SK-N-SH (cell line): ENCODE results near the gene NLGN1. TPM values are rescaled to one million over a fixed set of nuclear protein-coding genes. Genes with fewer than 3 reads are reported as not detected.

Experiments
- CTCF ChIA-PET: fragments of 300-600, 350-600 bp; formaldehyde crosslinking; extraction: SDS; loops from one replicate; lab custom pipeline; 2021; lab: Yijun Ruan, JAX
- POLR2A ChIA-PET: fragments of 350-600 bp; sonication (Branson Sonifier 250); formaldehyde crosslinking; extraction: SDS; loops from one replicate; lab custom pipeline; 2020; ENCODE audit warnings: antibody characterized with exemption, inconsistent platforms; lab: Yijun Ruan, JAX
- DNase-seq: peaks from one replicate; pipeline ENCODE4 v3.0.0; 2012
- H2AFZ ChIP-seq: fragments of 200-600 bp; sonication (generic); 2 replicates; pipeline ENCODE4 v1.8.1; 2016; ENCODE audit warnings: antibody characterized with exemption, mild to moderate bottlenecking, low read depth
- H3F3A ChIP-seq: fragments of 200-600 bp; sonication (generic); replicated peaks from 2 replicates; pipeline ENCODE3; 2016; ENCODE audit warnings: antibody characterized with exemption, mild to moderate bottlenecking; ENCODE audit not compliant: insufficient read depth
- H3K27ac ChIP-seq, 2 experiments: fragments of 200-500 bp in 1 of 2; fragments of 200-600 bp in 1 of 2; sonication (Bioruptor generic) in 1 of 2; sonication (generic), shearing (Covaris generic) in 1 of 2; 2 replicates each; pipeline versions ENCODE4 v1.5.1 to v1.6.1; 2014 to 2016; ENCODE audit warnings: low read depth in 2 of 2, inconsistent platforms in 1 of 2, low read length in 1 of 2, mild to moderate bottlenecking in 1 of 2, mixed read lengths in 1 of 2
- H3K27me3 ChIP-seq: fragments of 200-600 bp; sonication (generic), shearing (Covaris generic); 2 replicates; pipeline ENCODE4 v1.6.1; 2016; ENCODE audit warnings: mixed run types; ENCODE audit not compliant: insufficient read depth
- H3K36me3 ChIP-seq, 2 experiments: fragments of 200-500 bp in 1 of 2; fragments of 200-600 bp in 1 of 2; sonication (Bioruptor generic) in 1 of 2; sonication (generic) in 1 of 2; replicated peaks in 1 of 2; 2 replicates each; pipeline versions ENCODE3 to v1.5.1; 2014 to 2016; ENCODE audit warnings: low read length in 1 of 2, mild to moderate bottlenecking in 1 of 2; ENCODE audit not compliant: insufficient read depth in 2 of 2, control insufficient read depth in 1 of 2
- H3K4me1 ChIP-seq, 2 experiments: fragments of 200-500 bp in 1 of 2; fragments of 200-600 bp in 1 of 2; sonication (Bioruptor generic) in 1 of 2; sonication (generic), shearing (Covaris generic) in 1 of 2; 2 replicates each; pipeline versions ENCODE4 v1.5.1 to v1.6.1; 2014 to 2016; ENCODE audit warnings: low read depth in 1 of 2, low read length in 1 of 2, mixed run types in 1 of 2; ENCODE audit not compliant: insufficient read depth in 2 of 2, control insufficient read depth in 1 of 2
- H3K4me2 ChIP-seq: fragments of 200-600 bp; sonication (generic), shearing (Covaris generic); 2 replicates; pipeline ENCODE4 v1.6.1; 2017; ENCODE audit warnings: mixed run types
- H3K4me3 ChIP-seq, 2 experiments: fragments of 200-500 bp in 1 of 2; fragments of 200-600 bp in 1 of 2; sonication (Bioruptor generic) in 1 of 2; sonication (generic), shearing (Covaris generic) in 1 of 2; 2 replicates each; pipeline versions ENCODE4 v1.5.1 to v1.8.1; 2014 to 2016; ENCODE audit warnings: low read depth in 2 of 2, inconsistent platforms in 1 of 2, low read length in 1 of 2, mild to moderate bottlenecking in 1 of 2, mixed read lengths in 1 of 2, moderate library complexity in 1 of 2
- H3K79me2 ChIP-seq: fragments of 200-600 bp; sonication (generic); 2 replicates; pipeline ENCODE4 v1.8.1; 2017; ENCODE audit warnings: mild to moderate bottlenecking; ENCODE audit not compliant: insufficient read depth
- H3K9ac ChIP-seq: fragments of 200-600 bp; sonication (generic); 2 replicates; pipeline ENCODE4 v1.6.1; 2017; ENCODE audit warnings: mixed run types
- H3K9me2 ChIP-seq: fragments of 200-600 bp; sonication (generic); 2 replicates; pipeline ENCODE4 v1.6.1; 2017; ENCODE audit warnings: mixed run types
- H3K9me3 ChIP-seq: fragments of 200-600 bp; sonication (generic); 2 replicates; pipeline ENCODE4 v1.6.1; 2017; ENCODE audit warnings: mixed run types, mild to moderate bottlenecking, moderate library complexity
- H4K20me1 ChIP-seq: fragments of 200-600 bp; sonication (generic); 2 replicates; pipeline ENCODE4 v1.6.1; 2017; ENCODE audit warnings: mild to moderate bottlenecking, mixed run types; ENCODE audit not compliant: insufficient read depth
- ELF1 ChIP-seq: IDR thresholded peaks from 2 replicates; pipeline ENCODE4 v1.4.0; 2012
- EP300 ChIP-seq, 2 experiments: IDR thresholded peaks; 2 replicates each; pipeline versions ENCODE4 v1.4.0 to v1.6.1; 2012; ENCODE audit warnings: borderline replicate concordance in 1 of 2, low read depth in 1 of 2, low read length in 1 of 2
- FOXJ3 ChIP-seq: sonication (generic); formaldehyde crosslinking; IDR thresholded peaks from 2 replicates; pipeline ENCODE4 v1.5.1; 2020; ENCODE audit warnings: mild to moderate bottlenecking, missing genetic modification reagents
- FOXM1 ChIP-seq: IDR thresholded peaks from 2 replicates; pipeline ENCODE4 v1.4.0; 2012; ENCODE audit warnings: low read depth, mild to moderate bottlenecking
- MXI1 ChIP-seq: IDR thresholded peaks from 2 replicates; pipeline ENCODE4 v1.6.1; 2012; ENCODE audit warnings: mild to moderate bottlenecking, low read depth, low read length, improper control_type of control experiment
- RAD21 ChIP-seq: IDR thresholded peaks from 2 replicates; pipeline ENCODE4 v1.6.1; 2012; ENCODE audit warnings: mild to moderate bottlenecking, low read length
- RFX5 ChIP-seq: IDR thresholded peaks from 2 replicates; pipeline ENCODE4 v1.6.1; 2012; ENCODE audit warnings: mild to moderate bottlenecking, improper control_type of control experiment, low read length
- WGBS: methylation state at CpG from one replicate; pipeline ENCODE4 v1.1.6; 2017; ENCODE audit warnings: low lambda C conversion rate; 5-methylcytosine and 5-hydroxymethylcytosine counted together
- polyA plus RNA-seq, 3 experiments: library from polyadenylated mRNA; depleted of rRNA; stranded (reverse); fragments of >200 nt; gene quantifications; 2 replicates each; pipeline ENCODE4 v1.2.3, GENCODE V29; 2012
- TF ChIP-seq, protein P1 (sequence below): IDR thresholded peaks from 2 replicates; pipeline ENCODE4 v1.4.0; 2012; ENCODE audit warnings: low read depth, borderline replicate concordance
- TF ChIP-seq, protein P2 (sequence below): IDR thresholded peaks from 2 replicates; pipeline ENCODE4 v1.4.0; 2012; ENCODE audit warnings: low read depth
- TF ChIP-seq, protein P3 (sequence below): fragments of 150-350 bp; IDR thresholded peaks from 2 replicates; pipeline ENCODE4 v1.6.1; 2017; ENCODE audit warnings: antibody characterized with exemption, low read length, low read depth, borderline replicate concordance
- TF ChIP-seq, protein P4 (sequence below): IDR thresholded peaks from 2 replicates; pipeline ENCODE4; 2012
- TF ChIP-seq, protein P5 (sequence below): IDR thresholded peaks from 2 replicates; pipeline ENCODE4 v1.4.0; 2012; ENCODE audit warnings: low read depth, borderline replicate concordance

NLGN1 gene
- polyA plus RNA-seq, 1 of the 3 experiments (the other 2 are of a cell fraction), result 1.5 TPM

DNA sequence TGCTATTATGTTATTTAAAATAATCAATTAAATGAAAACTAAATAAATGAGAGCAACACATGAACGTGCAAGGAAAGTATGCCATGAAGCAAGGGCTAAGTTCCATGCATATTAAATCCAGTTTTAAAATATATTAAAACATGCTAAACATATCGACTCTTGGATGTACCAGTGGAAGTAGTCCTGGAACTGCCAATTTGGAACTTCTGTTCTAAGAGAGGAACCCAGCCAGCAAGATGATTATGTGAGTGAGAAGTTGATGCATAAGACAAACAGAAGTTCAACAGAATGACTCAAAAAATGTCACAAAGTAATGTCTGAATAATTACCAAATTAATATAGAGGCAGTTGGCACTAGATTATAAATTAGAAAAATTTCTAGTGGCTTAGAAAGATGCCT lies 714.2 kb downstream of the NLGN1 start (continued):
- TF ChIP-seq, protein P1, sequence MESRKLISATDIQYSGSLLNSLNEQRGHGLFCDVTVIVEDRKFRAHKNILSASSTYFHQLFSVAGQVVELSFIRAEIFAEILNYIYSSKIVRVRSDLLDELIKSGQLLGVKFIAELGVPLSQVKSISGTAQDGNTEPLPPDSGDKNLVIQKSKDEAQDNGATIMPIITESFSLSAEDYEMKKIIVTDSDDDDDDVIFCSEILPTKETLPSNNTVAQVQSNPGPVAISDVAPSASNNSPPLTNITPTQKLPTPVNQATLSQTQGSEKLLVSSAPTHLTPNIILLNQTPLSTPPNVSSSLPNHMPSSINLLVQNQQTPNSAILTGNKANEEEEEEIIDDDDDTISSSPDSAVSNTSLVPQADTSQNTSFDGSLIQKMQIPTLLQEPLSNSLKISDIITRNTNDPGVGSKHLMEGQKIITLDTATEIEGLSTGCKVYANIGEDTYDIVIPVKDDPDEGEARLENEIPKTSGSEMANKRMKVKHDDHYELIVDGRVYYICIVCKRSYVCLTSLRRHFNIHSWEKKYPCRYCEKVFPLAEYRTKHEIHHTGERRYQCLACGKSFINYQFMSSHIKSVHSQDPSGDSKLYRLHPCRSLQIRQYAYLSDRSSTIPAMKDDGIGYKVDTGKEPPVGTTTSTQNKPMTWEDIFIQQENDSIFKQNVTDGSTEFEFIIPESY, result no peak
- TF ChIP-seq, protein P2, sequence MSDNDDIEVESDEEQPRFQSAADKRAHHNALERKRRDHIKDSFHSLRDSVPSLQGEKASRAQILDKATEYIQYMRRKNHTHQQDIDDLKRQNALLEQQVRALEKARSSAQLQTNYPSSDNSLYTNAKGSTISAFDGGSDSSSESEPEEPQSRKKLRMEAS, result no peak
- TF ChIP-seq ELF1, result no peak
- TF ChIP-seq, protein P3, sequence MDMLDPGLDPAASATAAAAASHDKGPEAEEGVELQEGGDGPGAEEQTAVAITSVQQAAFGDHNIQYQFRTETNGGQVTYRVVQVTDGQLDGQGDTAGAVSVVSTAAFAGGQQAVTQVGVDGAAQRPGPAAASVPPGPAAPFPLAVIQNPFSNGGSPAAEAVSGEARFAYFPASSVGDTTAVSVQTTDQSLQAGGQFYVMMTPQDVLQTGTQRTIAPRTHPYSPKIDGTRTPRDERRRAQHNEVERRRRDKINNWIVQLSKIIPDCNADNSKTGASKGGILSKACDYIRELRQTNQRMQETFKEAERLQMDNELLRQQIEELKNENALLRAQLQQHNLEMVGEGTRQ, result no peak
- no peak for TF ChIP-seq RAD21
- TF ChIP-seq, all 33 proteins: peak for 0

DNA sequence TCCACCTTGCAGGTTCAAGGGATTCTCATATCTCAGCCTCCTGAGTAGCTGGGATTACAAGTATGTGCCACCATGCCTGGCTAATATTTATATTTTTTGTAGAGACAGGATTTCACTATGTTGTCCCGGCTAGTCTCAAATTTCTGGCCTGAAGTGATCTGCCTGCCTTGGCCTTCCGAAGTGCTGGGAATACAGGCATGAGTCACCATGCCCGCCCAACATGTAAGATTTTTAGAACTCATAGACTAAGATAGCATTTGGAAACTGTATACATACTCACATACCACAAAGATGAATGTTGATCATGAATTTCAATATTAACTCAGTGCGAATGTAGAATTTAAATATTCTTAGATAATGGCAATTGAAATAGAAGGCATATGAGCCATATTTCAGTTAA lies 718.9 kb downstream of the NLGN1 start:
- Histone ChIP-seq H3K27ac (no peak overlapping the region), H3K4me3 (no peak overlapping the region), H2AFZ (no peak overlapping the region), H3K36me3 (peaks cover 0 to 7% of the 10 kb centered on the region in 2 experiments), H3K4me2 (no peak overlapping the region; the same call in 1 of the 2 replicates), H3F3A (no peaks in the 10 kb centered on the region), H3K79me2 (no peaks in the 10 kb centered on the region), H4K20me1 (no peaks in the 10 kb centered on the region), H3K9ac (no peak overlapping the region), H3K9me2 (no peaks in the 10 kb centered on the region), H3K4me1 (no peaks in the 10 kb centered on the region), H3K9me3 (0 out of 2 replicates have a peak, but pooled peaks cover 5% of the 10 kb centered on the region), H3K27me3 (no peaks in the 10 kb centered on the region)
- WGBS, result 88% methylated on average over 4 of the region's 4 CpGs
- ChIA-PET CTCF (no interaction called here), POLR2A (no interaction called here)
- TF ChIP-seq RFX5, result no peak
- TF ChIP-seq EP300 (IDR thresholded peaks at IDR 0.05; ENCODE audit: borderline replicate concordance in 1 of 2, low read depth in 1 of 2, low read length in 1 of 2), result no peak
- TF ChIP-seq, protein P4, sequence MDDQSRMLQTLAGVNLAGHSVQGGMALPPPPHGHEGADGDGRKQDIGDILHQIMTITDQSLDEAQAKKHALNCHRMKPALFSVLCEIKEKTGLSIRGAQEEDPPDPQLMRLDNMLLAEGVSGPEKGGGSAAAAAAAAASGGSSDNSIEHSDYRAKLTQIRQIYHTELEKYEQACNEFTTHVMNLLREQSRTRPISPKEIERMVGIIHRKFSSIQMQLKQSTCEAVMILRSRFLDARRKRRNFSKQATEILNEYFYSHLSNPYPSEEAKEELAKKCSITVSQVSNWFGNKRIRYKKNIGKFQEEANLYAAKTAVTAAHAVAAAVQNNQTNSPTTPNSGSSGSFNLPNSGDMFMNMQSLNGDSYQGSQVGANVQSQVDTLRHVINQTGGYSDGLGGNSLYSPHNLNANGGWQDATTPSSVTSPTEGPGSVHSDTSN, result no peak
- TF ChIP-seq FOXM1, result no peak
- TF ChIP-seq, protein P2, result no peak
- no peak for TF ChIP-seq MXI1
- TF ChIP-seq FOXJ3 (CRISPR knock-in tag), result no peak
- no peak for DNase-seq

DNA sequence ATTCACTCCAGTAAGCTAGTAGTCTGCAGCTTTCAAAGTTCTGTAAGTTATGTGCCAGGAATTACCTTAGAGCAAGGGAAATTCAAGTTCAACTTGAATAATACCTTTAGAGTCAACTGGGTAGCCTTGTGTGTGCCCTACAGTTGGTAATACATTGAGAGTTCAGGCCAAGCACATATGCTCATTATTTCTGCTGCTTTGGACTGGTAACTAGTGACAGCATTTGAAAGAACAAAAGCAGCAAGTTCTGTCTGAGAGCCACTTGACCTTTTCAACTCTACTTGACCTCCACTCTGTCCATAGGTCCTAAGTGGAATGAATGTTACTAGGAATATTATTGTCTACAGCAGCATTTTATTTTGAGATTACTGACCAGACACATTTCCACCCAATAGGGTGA lies 723.5 kb downstream of the NLGN1 start:
- H4K20me1 ChIP-seq, result no peaks in the 10 kb centered on the region
- H2AFZ ChIP-seq, result no peak overlapping the region
- ChIA-PET POLR2A (no interaction called here), CTCF (no interaction called here)
- no peak overlapping the region for H3K4me2 ChIP-seq
- H3K9me3 ChIP-seq, result no peaks in the 10 kb centered on the region
- H3K79me2 ChIP-seq, result no peaks in the 10 kb centered on the region
- H3K4me3 ChIP-seq, result no peak overlapping the region
- no peak overlapping the region for H3K9ac ChIP-seq
- no peak for DNase-seq
- H3K27ac ChIP-seq, result no peak overlapping the region
- no peaks in the 10 kb centered on the region for H3K27me3 ChIP-seq
- H3F3A ChIP-seq, result no peaks in the 10 kb centered on the region
- H3K36me3 ChIP-seq, result no peaks in the 10 kb centered on the region
- TF ChIP-seq, protein P3, result no peak
- TF ChIP-seq, protein P5, sequence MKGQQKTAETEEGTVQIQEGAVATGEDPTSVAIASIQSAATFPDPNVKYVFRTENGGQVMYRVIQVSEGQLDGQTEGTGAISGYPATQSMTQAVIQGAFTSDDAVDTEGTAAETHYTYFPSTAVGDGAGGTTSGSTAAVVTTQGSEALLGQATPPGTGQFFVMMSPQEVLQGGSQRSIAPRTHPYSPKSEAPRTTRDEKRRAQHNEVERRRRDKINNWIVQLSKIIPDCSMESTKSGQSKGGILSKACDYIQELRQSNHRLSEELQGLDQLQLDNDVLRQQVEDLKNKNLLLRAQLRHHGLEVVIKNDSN, result no peak
- no peak for TF ChIP-seq RFX5
- no peak for TF ChIP-seq FOXJ3 (CRISPR knock-in tag)
- no peaks in the 10 kb centered on the region for H3K4me1 ChIP-seq
- H3K9me2 ChIP-seq, result no peaks in the 10 kb centered on the region
